Neuronal stem cell (in vitro differentiated cells): ENCODE data around the gene CCDC9. TPM values are rescaled to one million over a fixed set of nuclear protein-coding genes. Genes with fewer than 3 reads are reported as not detected.

Experiments
- small RNA-seq: library from polyadenylated mRNA; stranded (forward); fragments of <200 nt; extraction: miRNeasy Mini kit (QIAGEN cat#:217004); gene quantifications from one replicate; pipeline ENCODE3, GENCODE V24; 2013; ENCODE audit not compliant: insufficient read depth

CCDC9 gene

Small RNAs within 50 kb of the gene (small RNA-seq; reads per million reads assigned to genes)
- not detected for gene MIR3190
